Testis (tissue), 3 donors: ENCODE measurements around the gene GSX1. TPM values are rescaled to one million over a fixed set of nuclear protein-coding genes. Genes with fewer than 3 reads are reported as not detected.
A peak's percentile ranks its signal among the peaks of the same experiment; 100 is the strongest.

Source experiments
- DNase-seq: peaks from one replicate; pipeline ENCODE4 v3.0.0-alpha.2; 2019
- H3K27ac ChIP-seq, 2 donors: fragments of 200-600 bp; sonication (generic); one replicate each; pipeline ENCODE4 v1.5.1; 2019
- H3K27me3 ChIP-seq: fragments of 200-600 bp; sonication (generic); one replicate; pipeline ENCODE4 v1.5.1; 2019
- H3K36me3 ChIP-seq: fragments of 200-600 bp; sonication (generic); one replicate; pipeline ENCODE4 v1.5.1; 2017; ENCODE audit warnings: low read depth; ENCODE audit errors: missing control alignments
- H3K4me1 ChIP-seq: fragments of 200-600 bp; sonication (generic); one replicate; pipeline ENCODE4 v1.5.1; 2019
- H3K4me3 ChIP-seq, 2 donors: fragments of 200-600 bp; sonication (generic); one replicate each; pipeline ENCODE4 v1.5.1; 2017 to 2019
- H3K9me3 ChIP-seq: fragments of 200-600 bp; sonication (generic); one replicate; pipeline ENCODE4 v1.5.1; 2017
- POLR2A ChIP-seq: fragments of 450-650 bp; IDR thresholded peaks from one replicate; pipeline ENCODE4 v1.6.1; 2017; ENCODE audit warnings: antibody characterized with exemption, mild to moderate bottlenecking, moderate library complexity
- WGBS, 2 donors: methylation state at CpG; one replicate each; pipeline ENCODE4 v1.1.5; 2018; 5-methylcytosine and 5-hydroxymethylcytosine counted together
- intact Hi-C: fragments of 100-400 bp; cut with DNase I; formaldehyde crosslinking; loops from one replicate; pipeline ENCODE4 v1.15.1; 2023; ENCODE audit warnings: low total_unique reads
- polyA plus RNA-seq: library from polyadenylated mRNA; stranded (reverse); fragments of 350-450 nt; fragmentation: Illumina TruSeq; extraction: RNeasy Lipid Tissue Mini Kit (QIAGEN cat#74804); gene quantifications from one replicate; pipeline ENCODE4 v1.2.3, GENCODE V29; 2014; ENCODE audit warnings: low read depth, low replicate concordance; ENCODE audit not compliant: insufficient read depth
- total RNA-seq, 2 donors: library from RNA; depleted of rRNA; stranded (reverse); fragments of >200 nt; gene quantifications; one replicate each; pipeline ENCODE4 v1.2.3, GENCODE V29; 2016
- TF ChIP-seq, protein P1 (sequence below), 3 experiments: fragments of 450-650 bp in 2 of 3; fragments of 200-600 bp in 1 of 3; sonication (generic) in 1 of 3; IDR thresholded peaks; one replicate each; pipeline ENCODE4 v1.5.1; 2016 to 2019; ENCODE audit warnings: antibody characterized with exemption in 3 of 3, mild to moderate bottlenecking in 2 of 3, moderate library complexity in 1 of 3

GSX1 gene
- total and polyA plus RNA-seq, 3 donors from 2014 or later = not detected

DNA sequence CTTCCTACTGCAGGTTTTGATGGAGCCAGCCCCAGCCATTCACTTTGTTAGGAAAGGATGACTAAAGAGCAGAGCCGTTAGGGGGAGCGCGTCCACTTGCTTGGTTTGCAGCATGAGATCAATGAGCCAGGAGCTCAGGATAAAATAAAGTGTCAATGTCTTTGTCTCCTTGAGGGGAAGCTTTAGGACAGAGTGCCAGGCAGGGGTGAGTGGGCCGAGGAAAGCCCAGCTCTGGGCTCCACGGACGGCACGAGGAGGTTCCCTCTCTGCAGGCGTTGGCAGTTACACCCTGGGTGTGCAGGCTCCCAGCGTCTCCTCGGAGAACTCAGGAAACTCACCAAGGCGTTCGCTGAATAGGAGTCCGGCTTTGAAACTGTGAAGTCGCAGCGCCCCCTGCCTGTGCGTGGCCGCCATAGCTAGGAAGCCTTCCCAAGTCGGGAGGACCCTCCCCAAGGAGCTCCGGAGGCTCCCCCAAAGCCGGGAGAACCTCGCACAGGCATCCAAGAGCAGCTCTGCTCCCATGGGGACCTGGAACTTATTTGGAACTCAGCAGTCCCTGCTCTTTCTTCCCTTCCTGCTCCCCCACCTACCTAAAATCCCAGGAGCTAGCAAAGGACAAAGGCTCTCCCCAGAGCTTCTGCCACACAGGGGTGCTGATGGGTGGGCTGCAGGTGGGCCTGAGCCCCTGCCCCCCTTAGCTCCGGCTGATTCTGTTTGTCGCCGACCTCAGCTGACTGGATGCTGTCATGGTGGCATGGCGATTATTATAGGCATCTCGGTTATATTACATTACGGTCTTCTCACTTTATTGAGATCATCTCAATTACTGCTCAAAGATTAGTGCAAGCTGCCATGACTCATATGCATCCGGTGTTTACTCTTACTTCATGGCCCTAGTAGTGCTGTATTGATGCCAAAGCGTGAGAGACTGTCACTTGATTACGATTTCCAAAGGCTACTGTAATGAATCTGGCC is 34.4 kb downstream of the GSX1 start:
- H3K4me3 ChIP-seq = no peak overlapping the region
- 12 to 19% methylated on average over 14 to 29 of the region's 30 CpGs for WGBS, 2 donors
- peak; percentile 91 for DNase-seq
- no peak overlapping the region for H3K27ac ChIP-seq
- no peaks in the 10 kb centered on the region for H3K9me3 ChIP-seq
- no peaks in the 10 kb centered on the region for H3K4me1 ChIP-seq
- TF ChIP-seq, protein P1, sequence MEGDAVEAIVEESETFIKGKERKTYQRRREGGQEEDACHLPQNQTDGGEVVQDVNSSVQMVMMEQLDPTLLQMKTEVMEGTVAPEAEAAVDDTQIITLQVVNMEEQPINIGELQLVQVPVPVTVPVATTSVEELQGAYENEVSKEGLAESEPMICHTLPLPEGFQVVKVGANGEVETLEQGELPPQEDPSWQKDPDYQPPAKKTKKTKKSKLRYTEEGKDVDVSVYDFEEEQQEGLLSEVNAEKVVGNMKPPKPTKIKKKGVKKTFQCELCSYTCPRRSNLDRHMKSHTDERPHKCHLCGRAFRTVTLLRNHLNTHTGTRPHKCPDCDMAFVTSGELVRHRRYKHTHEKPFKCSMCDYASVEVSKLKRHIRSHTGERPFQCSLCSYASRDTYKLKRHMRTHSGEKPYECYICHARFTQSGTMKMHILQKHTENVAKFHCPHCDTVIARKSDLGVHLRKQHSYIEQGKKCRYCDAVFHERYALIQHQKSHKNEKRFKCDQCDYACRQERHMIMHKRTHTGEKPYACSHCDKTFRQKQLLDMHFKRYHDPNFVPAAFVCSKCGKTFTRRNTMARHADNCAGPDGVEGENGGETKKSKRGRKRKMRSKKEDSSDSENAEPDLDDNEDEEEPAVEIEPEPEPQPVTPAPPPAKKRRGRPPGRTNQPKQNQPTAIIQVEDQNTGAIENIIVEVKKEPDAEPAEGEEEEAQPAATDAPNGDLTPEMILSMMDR (IDR thresholded peaks at IDR 0.05) = peak; percentile 86 to 90 (median 87)
- TF ChIP-seq POLR2A = no peak
- H3K36me3 ChIP-seq = no peaks in the 10 kb centered on the region
- no peaks in the 10 kb centered on the region for H3K27me3 ChIP-seq
- intact Hi-C loops = loop anchor here (5.0 to 10.0 kb wide), 3 partner anchors 128 to 454 kb away; no protein-coding TSS in a partner anchor

DNA sequence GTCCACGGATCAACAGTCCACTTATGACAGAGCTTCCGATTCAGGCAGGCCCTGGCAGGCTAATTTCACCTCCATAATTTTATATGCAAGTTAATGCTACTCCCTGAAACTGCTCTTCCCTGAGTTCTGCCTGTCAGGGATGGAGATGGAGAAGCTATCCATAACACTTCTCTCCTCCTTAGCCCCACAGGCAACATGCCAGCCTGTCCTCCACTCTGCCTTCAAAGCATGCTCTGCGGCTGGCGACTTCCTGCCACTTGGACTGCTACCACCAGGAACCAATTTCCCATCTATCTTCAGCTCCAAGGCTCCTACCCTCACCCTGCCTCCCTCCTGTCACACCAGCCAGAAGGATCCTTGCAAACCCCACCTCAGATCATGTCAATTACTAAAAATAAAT is 35.4 kb downstream of the GSX1 start:
- DNase-seq = no peak
- Histone ChIP-seq H3K27ac (no peak overlapping the region), H3K36me3 (no peaks in the 10 kb centered on the region), H3K27me3 (no peaks in the 10 kb centered on the region), H3K9me3 (no peaks in the 10 kb centered on the region), H3K4me3 (no peak overlapping the region), H3K4me1 (no peaks in the 10 kb centered on the region)
- TF ChIP-seq, protein P1 (IDR thresholded peaks at IDR 0.05) = no peak
- no peak for TF ChIP-seq POLR2A
- WGBS, 2 donors = 80 to 82% methylated on average over 4 of the region's 4 CpGs
- intact Hi-C loops = loop anchor here (5.0 to 10.0 kb wide), 3 partner anchors 127 to 455 kb away; no protein-coding TSS in a partner anchor

- H3K4me1 ChIP-seq = no peaks in the 10 kb centered on the region
- intact Hi-C loops = no loop called here
- TF ChIP-seq, protein P1 (IDR thresholded peaks at IDR 0.05) = peak; percentile 67 to 93 (median 82)
- TF ChIP-seq POLR2A = no peak
- 2% methylated on average over 5 to 25 of the region's 25 CpGs for WGBS, 2 donors
- no peak overlapping the region for H3K27ac ChIP-seq
- no peaks in the 10 kb centered on the region for H3K9me3 ChIP-seq
- peak overlapping the region in 1 of 2 donors; percentile 32 for H3K4me3 ChIP-seq
- H3K36me3 ChIP-seq = no peaks in the 10 kb centered on the region
- peak; percentile 75 for DNase-seq
- H3K27me3 ChIP-seq = no peaks in the 10 kb centered on the region
Measured at GRCh38 chr13:27830010-27830409, 37.7 kb downstream of the GSX1 start.

GRCh38 chr13:27833206-27833605 is 40.9 kb downstream of the GSX1 start:
- DNase-seq = no peak
- TF ChIP-seq, protein P1 (IDR thresholded peaks at IDR 0.05) = no peak
- TF ChIP-seq POLR2A = no peak
- no peak overlapping the region for H3K4me3 ChIP-seq
- H3K27ac ChIP-seq = no peak overlapping the region
- WGBS, 2 donors = 91 to 94% methylated on average over 7 of the region's 7 CpGs
- H3K4me1 ChIP-seq = no peaks in the 10 kb centered on the region
- H3K36me3 ChIP-seq = no peaks in the 10 kb centered on the region
- no peaks in the 10 kb centered on the region for H3K9me3 ChIP-seq
- intact Hi-C loops = no loop called here
- no peaks in the 10 kb centered on the region for H3K27me3 ChIP-seq
